CD4-positive, alpha-beta T cell treated with Interleukin-21 for 1 hour (primary cell): ENCODE results near the gene ALK.

Experiments used
- DNase-seq: peaks from one replicate; pipeline ENCODE4 v3.0.0-alpha.2; 2020

Gene ALK

GRCh38 chr2:29921560-29921915 lies at the start of gene ALK:
TSS of gene ALK (minus strand) at chr2:29921586. CDS start at chr2:29920659, 927 bp downstream.
- peak; percentile 54 for DNase-seq

GRCh38 chr2:29966266-29966665 lies 44.9 kb upstream of the ALK start:
- no peak for DNase-seq

GRCh38 chr2:29963972-29964570 lies 42.7 kb upstream of the ALK start:
- no peak for DNase-seq

GRCh38 chr2:29962922-29963321 lies 41.5 kb upstream of the ALK start:
- no peak for DNase-seq

- DNase-seq, result no peak
These were observed 32.9 kb upstream of the ALK start for GRCh38 chr2:29954316-29954715.

- DNase-seq, result no peak
These were observed 31.6 kb upstream of the ALK start for GRCh38 chr2:29952973-29953372.

- no peak for DNase-seq
These were observed 30.2 kb upstream of the ALK start for GRCh38 chr2:29951576-29951975.

GRCh38 chr2:29950481-29950880 lies 29.1 kb upstream of the ALK start:
- no peak for DNase-seq

GRCh38 chr2:29949042-29949441 lies 27.7 kb upstream of the ALK start:
- DNase-seq, result no peak

- no peak for DNase-seq
These were observed 25.1 kb upstream of the ALK start for GRCh38 chr2:29946505-29946904.

- DNase-seq, result no peak
These were observed 21.3 kb upstream of the ALK start for GRCh38 chr2:29942711-29943110.

- DNase-seq, result no peak
These were observed 19.3 kb upstream of the ALK start for GRCh38 chr2:29940706-29941105.

- no peak for DNase-seq
These were observed 14.6 kb upstream of the ALK start for GRCh38 chr2:29936020-29936419.

- no peak for DNase-seq
These were observed 10.4 kb upstream of the ALK start for GRCh38 chr2:29931818-29932217.

GRCh38 chr2:29923110-29923721 lies 1.8 kb upstream of the ALK start:
- peak; percentile 45 for DNase-seq

- no peak for DNase-seq
These were observed 1.2 kb upstream of the ALK start for GRCh38 chr2:29922605-29923004.

GRCh38 chr2:29920631-29921559 lies 491 bp downstream of the ALK start:
- no peak for DNase-seq

GRCh38 chr2:29920130-29920577 lies 1.2 kb downstream of the ALK start:
- DNase-seq, result peak; percentile 17

- no peak for DNase-seq
These were observed 2.4 kb downstream of the ALK start for GRCh38 chr2:29918941-29919340.

- no peak for DNase-seq
These were observed 3.6 kb downstream of the ALK start for GRCh38 chr2:29917781-29918180.

- DNase-seq, result no peak
These were observed 4.8 kb downstream of the ALK start for GRCh38 chr2:29916571-29916970.

- no peak for DNase-seq
These were observed 10.4 kb downstream of the ALK start for GRCh38 chr2:29910960-29911359.

GRCh38 chr2:29910465-29910864 lies 10.9 kb downstream of the ALK start:
- no peak for DNase-seq

- no peak for DNase-seq
These were observed 19.0 kb downstream of the ALK start for GRCh38 chr2:29902356-29902755.
